Left ventricle myocardium inferior (tissue), 1 donor: ENCODE measurements around the gene RPUSD4. TPM values are rescaled to one million over a fixed set of nuclear protein-coding genes. Genes with fewer than 3 reads are reported as not detected.

Source experiments
- DNase-seq: peaks from one replicate; pipeline ENCODE4 v3.0.0-alpha.2; 2020
- H3K27ac ChIP-seq: fragments of 200-600 bp; replicated peaks from 2 replicates; pipeline ENCODE4 v1.8.0; 2021
- H3K27me3 ChIP-seq: fragments of 200-600 bp; 2 replicates; pipeline ENCODE4 v1.8.0; 2021; ENCODE audit warnings: low read depth
- H3K36me3 ChIP-seq: fragments of 200-600 bp; 2 replicates; pipeline ENCODE4 v1.8.0; 2021
- H3K4me1 ChIP-seq: fragments of 200-600 bp; 2 replicates; pipeline ENCODE4 v1.8.0; 2021
- H3K4me3 ChIP-seq: fragments of 200-600 bp; 2 replicates; pipeline ENCODE4 v1.8.0; 2021; ENCODE audit warnings: mild to moderate bottlenecking, moderate library complexity
- H3K9me3 ChIP-seq: fragments of 200-600 bp; replicated peaks from 2 replicates; pipeline ENCODE4 v1.8.0; 2021
- CTCF ChIP-seq: fragments of 200-600 bp; IDR thresholded peaks from 2 replicates; pipeline ENCODE4 v1.8.0; 2021; ENCODE audit warnings: antibody characterized with exemption, mild to moderate bottlenecking, borderline replicate concordance
- intact Hi-C: fragments of 100-400 bp; cut with micrococcal nuclease; formaldehyde crosslinking; loops from one replicate; pipeline ENCODE4 v1.11.0; 2022
- total RNA-seq: library from RNA; stranded (reverse); fragmentation: NEBNext Ultra II Directional; extraction: Animal tissue kit (Norgen Biotek cat#: 25700); gene quantifications from one replicate; pipeline ENCODE4 v1.2.1, GENCODE V29; 2021
- donor health status: DM: no; HTN: yes; CAD: no; lungs with severe emphysema.

The RPUSD4 gene
- total RNA-seq, 1 donor from 2014 or later = 37.6 TPM

GRCh38 chr11:126155402-126156187, 55.9 kb downstream of the RPUSD4 start:
- intact Hi-C loops = no loop called here
- no peak for TF ChIP-seq CTCF

GRCh38 chr11:126154691-126155090, 56.8 kb downstream of the RPUSD4 start:
- TF ChIP-seq CTCF = no peak
- Histone ChIP-seq H3K9me3 (peaks cover 14% of the 10 kb centered on the region), H3K27me3 (peaks cover 6% of the 10 kb centered on the region), H3K4me1 (no peaks in the 10 kb centered on the region), H3K4me3 (no peak overlapping the region), H3K36me3 (no peaks in the 10 kb centered on the region), H3K27ac (no peak overlapping the region)
- intact Hi-C loops = no loop called here
- DNase-seq = no peak

More at GRCh38 chr11:126155402-126156187, 55.9 kb downstream of the RPUSD4 start:
- no peak overlapping the region for H3K27ac ChIP-seq
- no peaks in the 10 kb centered on the region for H3K4me1 ChIP-seq
- H3K27me3 ChIP-seq = peaks cover 6% of the 10 kb centered on the region
- peaks cover 14% of the 10 kb centered on the region for H3K9me3 ChIP-seq
- H3K36me3 ChIP-seq = no peaks in the 10 kb centered on the region
- no peak overlapping the region for H3K4me3 ChIP-seq
- DNase-seq = no peak

DNA sequence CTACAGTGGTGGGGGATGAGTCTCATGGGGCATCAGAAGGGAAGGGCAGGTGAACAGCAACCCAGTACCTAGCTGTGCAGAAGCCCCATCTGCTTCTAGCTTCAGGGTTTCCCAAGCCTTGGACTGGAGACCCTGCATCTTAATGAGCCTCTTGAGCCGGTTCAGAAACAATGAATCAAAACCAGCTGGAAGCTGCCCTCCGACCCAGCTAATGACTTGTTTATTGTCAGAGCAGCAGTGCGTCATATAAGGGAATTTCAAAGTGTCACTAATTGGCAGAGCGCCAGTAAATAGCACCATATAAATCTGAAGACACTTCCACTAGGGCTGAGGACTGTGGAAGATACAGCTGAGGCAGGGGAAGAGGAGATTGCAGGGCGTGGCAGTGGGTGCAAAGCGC, 57.5 kb downstream of the RPUSD4 start:
- peaks cover 6% of the 10 kb centered on the region for H3K27me3 ChIP-seq
- no peak overlapping the region for H3K27ac ChIP-seq
- H3K36me3 ChIP-seq = no peaks in the 10 kb centered on the region
- no peak overlapping the region for H3K4me3 ChIP-seq
- intact Hi-C loops = no loop called here
- TF ChIP-seq CTCF = no peak
- DNase-seq = no peak
- H3K4me1 ChIP-seq = no peaks in the 10 kb centered on the region
- H3K9me3 ChIP-seq = peaks cover 14% of the 10 kb centered on the region

DNA sequence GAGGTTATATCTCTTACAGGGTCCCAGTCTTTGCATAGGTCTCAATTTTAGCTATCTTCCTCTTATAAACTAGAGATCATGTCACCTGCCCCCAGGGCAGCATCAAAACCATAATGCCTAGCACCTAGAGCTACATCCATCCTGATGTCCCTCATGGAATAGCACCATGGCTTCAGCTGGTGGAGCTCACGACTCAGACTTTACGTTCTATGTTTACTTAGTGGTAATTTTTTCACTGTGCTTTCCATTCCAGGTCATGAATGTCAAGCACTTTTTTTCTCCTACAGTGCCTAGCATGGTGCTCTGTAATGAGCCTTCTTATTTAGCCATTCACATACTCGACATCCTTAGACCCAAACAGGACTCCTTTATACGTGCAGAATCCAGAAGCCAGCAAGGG, 58.4 kb downstream of the RPUSD4 start:
- intact Hi-C loops = no loop called here
- Histone ChIP-seq H3K27ac (no peak overlapping the region), H3K27me3 (peaks cover 6% of the 10 kb centered on the region), H3K9me3 (peaks cover 14% of the 10 kb centered on the region), H3K4me1 (no peaks in the 10 kb centered on the region), H3K4me3 (no peak overlapping the region), H3K36me3 (no peaks in the 10 kb centered on the region)
- no peak for TF ChIP-seq CTCF
- no peak for DNase-seq

DNA sequence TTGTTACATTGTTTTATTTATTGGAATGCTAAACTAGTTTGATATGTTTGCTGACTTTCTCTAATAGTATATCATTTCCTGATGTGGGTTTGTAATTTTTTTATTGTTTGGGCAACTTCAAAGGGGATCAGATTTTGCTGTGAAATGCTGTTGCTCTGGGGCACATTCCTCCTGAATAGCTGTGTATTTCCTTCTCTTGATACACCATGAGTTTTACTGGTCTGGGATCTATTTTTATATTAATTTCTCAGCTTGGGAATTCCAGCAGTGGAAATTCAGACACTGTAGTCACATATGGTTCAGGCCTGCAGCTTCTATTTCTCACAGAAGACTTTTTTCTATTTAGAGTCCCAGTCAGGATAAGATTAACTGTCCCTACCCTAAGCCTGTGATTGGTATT, 58.9 kb downstream of the RPUSD4 start:
- Histone ChIP-seq H3K36me3 (no peaks in the 10 kb centered on the region), H3K4me1 (no peaks in the 10 kb centered on the region), H3K27ac (no peak overlapping the region), H3K9me3 (peaks cover 14% of the 10 kb centered on the region), H3K27me3 (peaks cover 6% of the 10 kb centered on the region), H3K4me3 (no peak overlapping the region)
- no peak for TF ChIP-seq CTCF
- DNase-seq = no peak
- intact Hi-C loops = no loop called here
